Erythroblast (primary cell): ENCODE data around the gene IL15.

Experiments
- GATA1 ChIP-seq: IDR thresholded peaks from 2 replicates; pipeline ENCODE4 v1.6.1; 2011; ENCODE audit warnings: low read depth, mild to moderate bottlenecking, control low read depth, low read length, moderate library complexity
- POLR2A ChIP-seq: IDR thresholded peaks from 2 replicates; pipeline ENCODE4 v1.6.1; 2011; ENCODE audit warnings: mild to moderate bottlenecking, low read length

DNA sequence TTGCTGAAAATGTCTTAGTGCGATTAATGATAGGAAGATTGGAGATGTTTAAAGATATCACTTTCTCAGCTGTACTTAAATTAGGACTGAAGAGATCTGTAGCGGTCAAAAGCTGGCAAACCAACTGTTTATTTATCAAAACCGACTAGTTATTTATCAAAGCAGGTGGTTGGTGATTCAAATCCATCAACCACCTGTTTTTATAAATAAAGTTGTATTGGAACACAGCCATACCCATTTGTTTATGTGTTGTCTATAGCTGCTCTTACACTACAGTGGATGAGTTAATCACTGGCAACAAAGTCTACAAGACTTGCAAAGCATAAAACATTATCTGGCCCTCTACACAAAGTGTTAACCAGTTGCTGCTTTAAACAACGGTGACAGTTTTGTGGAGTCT is 76.8 kb downstream of the IL15 start:
- TF ChIP-seq POLR2A (no peak), GATA1 (no peak)
